Right renal cortex interstitium (tissue), 3 donors: ENCODE results near the gene FAM50B. TPM values are rescaled to one million over a fixed set of nuclear protein-coding genes. Genes with fewer than 3 reads are reported as not detected.

Experiments
- DNase-seq, 3 donors: peaks; one replicate each; pipeline ENCODE4 v3.0.0-alpha.2; 2013; ENCODE audit warnings: low read depth in 3 of 3, low spot score in 2 of 3
- polyA plus RNA-seq, 3 donors: library from polyadenylated mRNA; unstranded; fragments of 120-200 nt; gene quantifications; one replicate each; pipeline ENCODE4 v1.2.1, GENCODE V29; 2013; ENCODE audit not compliant: insufficient read length in 3 of 3

FAM50B gene
- polyA plus RNA-seq, 3 donors: 11.0 to 12.9 (median 12.4) TPM

- DNase-seq: no peak
Measured at GRCh38 chr6:3870528-3870925, 21.4 kb downstream of the FAM50B start.

GRCh38 chr6:3871515-3871914 lies 22.3 kb downstream of the FAM50B start:
- no peak for DNase-seq

GRCh38 chr6:3871939-3872338 lies 22.8 kb downstream of the FAM50B start:
- DNase-seq: no peak

GRCh38 chr6:3872370-3872854 lies 23.2 kb downstream of the FAM50B start:
- DNase-seq: no peak

- no peak for DNase-seq
Measured at GRCh38 chr6:3873051-3873450, 23.9 kb downstream of the FAM50B start.

- DNase-seq: no peak
Measured at GRCh38 chr6:3874069-3874468, 24.9 kb downstream of the FAM50B start.

- DNase-seq: no peak
Measured at GRCh38 chr6:3875486-3875885, 26.3 kb downstream of the FAM50B start.

- DNase-seq: no peak
Measured at GRCh38 chr6:3876101-3876500, 26.9 kb downstream of the FAM50B start.

GRCh38 chr6:3876866-3877265 lies 27.7 kb downstream of the FAM50B start:
- no peak for DNase-seq

- DNase-seq: no peak
Measured at GRCh38 chr6:3878048-3878666, 29.0 kb downstream of the FAM50B start.

GRCh38 chr6:3879194-3879952 lies 30.2 kb downstream of the FAM50B start:
- DNase-seq: no peak

- no peak for DNase-seq
Measured at GRCh38 chr6:3881711-3882421, 32.7 kb downstream of the FAM50B start.

GRCh38 chr6:3882431-3882830 lies 33.3 kb downstream of the FAM50B start:
- no peak for DNase-seq

GRCh38 chr6:3882866-3883265 lies 33.7 kb downstream of the FAM50B start:
- DNase-seq: no peak

- DNase-seq: peak in 1 of 3 donors; percentile 33
Measured at GRCh38 chr6:3884007-3884745, 35.0 kb downstream of the FAM50B start.

GRCh38 chr6:3885262-3886036 lies 36.3 kb downstream of the FAM50B start:
- no peak for DNase-seq

GRCh38 chr6:3887150-3887700 lies 38.1 kb downstream of the FAM50B start:
- DNase-seq: no peak

- DNase-seq: no peak
Measured at GRCh38 chr6:3888153-3888957, 39.2 kb downstream of the FAM50B start.

GRCh38 chr6:3890047-3890446 lies 40.9 kb downstream of the FAM50B start:
- no peak for DNase-seq
